Central memory CD8-positive, alpha-beta T cell (primary cell): ENCODE measurements around the gene OPRL1.
A peak's percentile ranks its signal among the peaks of the same experiment; 100 is the strongest.

ENCODE experiments used
- ATAC-seq: fragments of 150-1000 bp; cut with Tn5 transposase; replicated peaks from 2 replicates; pipeline ENCODE4 v1.10.0; 2022; ENCODE audit warnings: mild to moderate bottlenecking, moderate FRiP score, moderate number of reproducible peaks; ENCODE audit not compliant: poor library complexity, severe bottlenecking; ENCODE audit errors: extremely low read depth
- DNase-seq, 2 donors: peaks; one replicate each; pipeline ENCODE4 v3.0.0; 2021; ENCODE audit warnings: low spot score in 2 of 2
- H3K27ac Mint-ChIP-seq: one replicate; pipeline ENCODE4 v1.8.0; 2022; ENCODE audit warnings: low read depth, mild to moderate bottlenecking, moderate library complexity, mixed read lengths
- H3K27me3 Mint-ChIP-seq: one replicate; pipeline ENCODE4 v1.8.0; 2022; ENCODE audit warnings: mixed read lengths
- H3K36me3 Mint-ChIP-seq: one replicate; pipeline ENCODE4 v1.8.0; 2022; ENCODE audit warnings: mild to moderate bottlenecking, moderate library complexity, mixed read lengths; ENCODE audit not compliant: insufficient read depth
- H3K4me1 Mint-ChIP-seq: one replicate; pipeline ENCODE4 v1.8.0; 2022; ENCODE audit warnings: mixed read lengths
- H3K4me3 Mint-ChIP-seq: one replicate; pipeline ENCODE4 v1.8.0; 2022; ENCODE audit warnings: mild to moderate bottlenecking, moderate library complexity, mixed read lengths
- H3K9me3 Mint-ChIP-seq: one replicate; pipeline ENCODE4 v1.8.0; 2022; ENCODE audit warnings: mixed read lengths

OPRL1 gene

DNA sequence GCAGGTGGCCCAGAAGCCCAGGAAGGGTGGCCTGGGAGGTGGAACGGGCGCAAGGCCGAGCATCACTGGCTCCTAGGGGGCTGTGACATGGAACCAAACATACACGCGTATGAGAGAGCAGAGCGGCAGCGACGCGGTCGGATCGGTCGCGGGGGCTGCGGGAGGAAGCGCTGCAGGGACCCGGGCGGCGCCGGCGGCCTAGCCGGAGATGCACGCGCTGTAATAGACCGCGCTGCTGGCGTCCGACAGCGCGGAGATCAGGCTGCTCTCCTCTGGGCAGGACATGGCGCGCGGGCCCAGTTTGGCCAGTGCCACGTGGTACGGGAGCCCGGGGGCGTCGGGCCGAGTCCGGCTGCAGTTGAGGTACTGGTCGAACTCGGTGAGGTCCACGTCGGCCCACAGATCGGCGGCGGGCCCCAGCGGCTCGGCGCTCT lies 31.9 kb upstream of the OPRL1 start:
- ATAC-seq (no peak), DNase-seq (no peak)
- Mint-ChIP-seq H3K9me3 (no peaks in the 10 kb centered on the region), H3K4me3 (no peak overlapping the region), H3K36me3 (peaks cover 6% of the 10 kb centered on the region), H3K4me1 (peaks cover 11% of the 10 kb centered on the region), H3K27me3 (peaks cover 24% of the 10 kb centered on the region), H3K27ac (no peak overlapping the region)

DNA sequence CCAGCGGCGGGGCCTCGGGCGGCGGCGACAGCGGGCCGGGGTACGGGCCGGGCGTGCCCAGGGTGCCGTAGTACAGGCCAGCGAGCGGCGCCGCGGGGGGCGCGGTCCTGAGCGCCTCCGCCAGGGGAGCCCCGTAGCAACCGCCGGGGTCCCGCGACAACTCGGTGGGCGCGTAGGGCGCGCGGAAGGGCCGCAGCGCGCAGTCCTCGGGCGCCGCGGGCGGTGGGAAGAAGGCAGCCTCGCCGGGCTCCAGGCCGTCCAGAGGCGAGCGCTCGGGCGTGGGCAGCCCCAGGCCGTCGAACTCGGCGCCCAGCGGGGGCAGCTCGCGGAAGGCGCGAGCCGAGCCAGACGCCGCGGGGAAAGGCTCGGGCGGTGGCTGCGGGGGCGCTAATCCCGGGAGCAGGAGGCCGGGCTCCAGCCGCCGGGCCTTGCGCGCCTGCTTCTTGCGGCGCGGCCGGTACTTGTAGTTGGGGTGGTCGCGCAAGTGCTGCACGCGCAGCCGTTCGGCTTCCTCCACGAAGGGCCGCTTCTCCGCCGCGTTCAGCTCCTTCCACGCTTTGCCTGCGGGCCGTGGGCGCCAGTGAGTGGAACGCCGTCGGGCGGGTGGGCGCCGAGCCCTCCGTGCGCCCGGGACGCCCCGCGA lies 31.4 kb upstream of the OPRL1 start:
- Mint-ChIP-seq H3K27ac (no peak overlapping the region), H3K4me3 (peak overlapping the region; percentile 57), H3K4me1 (peaks cover 11% of the 10 kb centered on the region), H3K36me3 (peaks cover 6% of the 10 kb centered on the region), H3K27me3 (peaks cover 29% of the 10 kb centered on the region), H3K9me3 (no peaks in the 10 kb centered on the region)
- ATAC-seq (no peak), DNase-seq (no peak)

DNA sequence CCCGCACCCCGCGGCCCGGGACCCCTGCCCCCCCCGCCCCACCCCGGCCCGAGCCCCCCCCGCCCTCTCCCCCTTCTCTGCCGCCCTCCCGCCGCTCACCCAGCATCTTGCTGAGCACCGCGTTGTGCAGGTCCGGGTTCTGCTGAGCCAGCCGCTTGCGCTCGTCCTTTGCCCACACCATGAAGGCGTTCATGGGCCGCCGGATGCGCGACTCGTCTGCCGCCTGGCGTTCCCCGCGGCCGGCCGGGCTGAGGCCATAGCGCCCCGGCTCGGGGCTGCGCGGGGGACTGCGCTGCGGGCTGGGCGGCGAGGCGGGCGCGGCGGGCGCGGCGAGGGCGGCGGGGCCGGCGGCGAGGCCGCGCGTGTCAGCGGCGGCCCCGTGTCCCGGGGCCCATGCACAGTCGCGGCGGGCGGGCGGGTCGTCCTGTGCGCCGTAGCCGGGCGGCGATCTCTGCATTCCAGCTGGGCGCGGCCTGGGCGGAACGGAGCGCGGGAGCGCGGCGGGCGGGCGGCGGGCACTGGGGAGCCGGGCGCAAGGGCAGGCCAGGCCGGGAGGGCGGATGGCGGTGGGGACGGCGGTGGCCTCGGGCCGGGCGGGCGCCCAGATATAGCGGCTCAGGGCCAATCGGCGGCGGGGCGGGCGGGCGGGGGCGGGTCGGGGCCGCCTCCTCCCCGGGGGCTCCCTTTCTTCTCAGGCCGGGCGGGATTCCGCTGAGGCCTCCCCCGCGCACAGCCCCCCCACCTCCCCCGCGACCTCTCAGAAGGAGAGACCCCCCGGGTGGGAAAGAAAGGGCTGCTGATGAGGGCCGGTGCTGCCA lies 30.6 kb upstream of the OPRL1 start, which contains the start of gene SOX18:
SOX18 (minus strand) TSS at position 580 of the 818 bp plus-strand sequence; CDS start at position 457, 123 bp downstream.
- peaks cover 11% of the 10 kb centered on the region for H3K4me1 Mint-ChIP-seq
- peaks cover 34% of the 10 kb centered on the region for H3K27me3 Mint-ChIP-seq
- H3K9me3 Mint-ChIP-seq = no peaks in the 10 kb centered on the region
- H3K27ac Mint-ChIP-seq = no peak within 1 kb of the TSS
- H3K4me3 Mint-ChIP-seq = peak within 1 kb of the TSS; percentile 57
- DNase-seq (no peak), ATAC-seq (peak; percentile 46)
- peaks cover 5% of the 10 kb centered on the region for H3K36me3 Mint-ChIP-seq

DNA sequence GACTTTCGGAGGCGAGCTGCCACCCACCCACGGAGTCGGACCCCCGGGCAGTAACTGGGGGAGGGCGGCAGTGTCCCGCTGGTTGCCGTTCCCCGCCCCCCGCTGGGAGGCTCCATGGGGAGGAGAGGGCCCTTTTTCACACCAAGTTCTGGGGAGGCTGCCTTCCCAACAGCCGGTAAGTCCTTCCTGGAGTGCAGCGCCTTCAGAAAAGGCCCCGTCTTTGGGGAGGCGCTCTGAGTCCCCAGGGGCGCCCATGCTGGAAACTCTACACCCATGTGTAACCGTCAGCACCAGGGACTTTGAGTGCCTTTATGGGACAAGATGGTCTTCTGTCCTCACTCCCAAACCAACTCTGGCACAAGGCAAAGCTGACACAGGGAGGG lies 30.0 kb upstream of the OPRL1 start:
- peak overlapping the region; percentile 20 for H3K4me3 Mint-ChIP-seq
- H3K27ac Mint-ChIP-seq = no peak overlapping the region
- no peak for DNase-seq
- H3K4me1 Mint-ChIP-seq = peaks cover 11% of the 10 kb centered on the region
- peaks cover 34% of the 10 kb centered on the region for H3K27me3 Mint-ChIP-seq
- no peak for ATAC-seq
- H3K9me3 Mint-ChIP-seq = no peaks in the 10 kb centered on the region
- peaks cover 5% of the 10 kb centered on the region for H3K36me3 Mint-ChIP-seq

DNA sequence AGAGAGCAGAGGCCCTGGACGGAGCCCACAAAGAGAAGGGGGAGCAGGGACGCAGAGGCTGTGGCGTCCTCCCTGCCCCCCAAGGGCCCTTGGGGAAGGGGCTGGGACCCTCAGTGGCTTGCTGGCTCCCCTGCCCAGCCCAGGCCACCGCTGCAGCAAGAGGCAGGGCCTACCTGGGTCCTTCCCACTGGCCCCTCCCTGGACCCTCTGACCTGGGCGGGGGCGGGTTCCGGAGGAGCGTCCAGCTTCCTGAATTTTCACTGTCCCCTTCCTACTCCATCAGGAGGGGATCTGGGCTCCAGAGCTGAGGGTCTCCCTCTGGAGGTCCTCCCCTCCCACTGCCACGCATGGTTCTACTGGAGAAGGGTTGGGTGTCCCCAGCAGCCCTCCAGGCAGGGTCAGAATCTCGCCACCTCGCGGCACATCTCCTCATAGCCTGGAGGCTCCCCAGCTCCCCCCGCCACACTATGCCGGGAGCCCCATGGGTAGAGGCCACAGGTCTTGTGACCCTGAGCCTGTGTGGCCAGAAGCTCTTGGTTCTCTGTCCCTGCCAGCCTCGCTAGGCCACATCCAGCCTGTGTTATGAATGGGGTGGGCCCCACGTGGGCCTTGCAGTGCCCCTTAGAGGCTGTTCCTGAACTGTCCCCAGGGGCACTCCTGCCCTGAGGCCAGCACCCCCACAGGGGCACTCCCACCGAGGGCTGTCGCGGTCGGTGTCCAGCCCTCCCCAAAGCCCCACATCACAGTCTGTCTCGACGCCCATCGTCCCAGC lies 29.4 kb upstream of the OPRL1 start:
- H3K27ac Mint-ChIP-seq = no peak overlapping the region
- no peak for ATAC-seq
- DNase-seq = no peak
- peak overlapping the region; percentile 32 for H3K4me3 Mint-ChIP-seq
- peaks cover 12% of the 10 kb centered on the region for H3K4me1 Mint-ChIP-seq
- no peaks in the 10 kb centered on the region for H3K9me3 Mint-ChIP-seq
- H3K27me3 Mint-ChIP-seq = peaks cover 34% of the 10 kb centered on the region
- peaks cover 5% of the 10 kb centered on the region for H3K36me3 Mint-ChIP-seq

DNA sequence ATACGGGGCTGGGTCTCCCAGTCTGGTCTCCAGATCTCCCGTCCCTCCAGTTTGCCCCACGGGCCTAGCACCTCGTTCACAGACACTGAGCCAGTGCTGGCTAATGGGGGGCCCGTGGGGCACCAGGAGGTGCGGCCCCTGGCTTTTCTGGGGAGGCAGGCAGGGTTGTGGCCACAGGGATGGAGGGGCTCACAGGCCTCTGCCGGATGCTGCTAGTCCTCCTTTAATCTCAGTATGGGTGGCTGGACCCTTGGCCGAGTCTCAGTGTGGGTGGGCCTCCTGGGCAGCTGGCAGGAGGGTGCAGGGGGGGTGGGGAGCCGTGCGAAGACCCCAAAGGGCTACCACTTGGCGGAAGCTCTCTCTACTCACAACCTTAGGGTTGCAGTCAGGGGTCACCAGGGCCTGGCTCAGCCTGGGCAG lies 28.8 kb upstream of the OPRL1 start:
- no peak for DNase-seq
- no peak overlapping the region for H3K4me3 Mint-ChIP-seq
- peaks cover 6% of the 10 kb centered on the region for H3K4me1 Mint-ChIP-seq
- no peak for ATAC-seq
- H3K27ac Mint-ChIP-seq = no peak overlapping the region
- no peaks in the 10 kb centered on the region for H3K9me3 Mint-ChIP-seq
- peaks cover 30% of the 10 kb centered on the region for H3K27me3 Mint-ChIP-seq
- H3K36me3 Mint-ChIP-seq = peaks cover 4% of the 10 kb centered on the region

DNA sequence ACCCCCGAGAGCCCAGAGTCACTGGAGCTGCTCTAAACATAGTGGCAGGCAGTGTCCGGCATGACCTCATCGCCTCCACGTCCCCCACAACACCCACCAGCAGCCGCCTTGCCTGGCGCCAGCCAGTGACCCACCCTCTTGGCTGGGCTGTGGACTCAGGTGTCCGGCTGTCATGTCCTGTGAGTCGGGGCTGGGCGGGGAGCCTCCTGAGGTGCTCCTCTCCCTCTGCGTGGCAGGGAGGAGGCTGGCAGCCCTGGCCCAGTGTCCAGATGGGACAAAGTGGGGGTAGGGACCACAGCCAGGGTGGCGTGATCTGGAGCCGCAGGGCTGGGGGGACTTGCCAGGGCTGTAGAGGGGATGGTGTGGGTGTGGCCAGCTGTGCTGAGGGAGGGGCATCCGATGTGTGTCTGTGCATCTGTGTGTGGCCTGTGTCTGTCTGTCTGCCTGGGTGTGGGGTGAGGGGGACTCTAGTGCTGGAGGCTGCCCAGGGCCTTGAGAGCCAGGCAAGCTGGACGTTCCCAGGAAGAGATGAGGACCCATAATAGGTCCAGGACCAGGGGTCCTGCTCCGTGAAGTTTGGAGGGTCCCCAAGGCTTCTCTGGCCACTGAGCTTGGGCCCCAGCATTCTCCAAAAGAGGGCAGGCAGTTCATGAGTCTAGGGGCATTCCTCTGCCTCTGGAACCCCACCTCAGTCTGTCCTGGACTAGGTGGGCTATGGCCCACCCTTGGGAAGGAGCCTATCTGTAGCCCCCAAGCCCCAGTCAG lies 28.1 kb upstream of the OPRL1 start:
- Mint-ChIP-seq H3K27ac (no peak overlapping the region), H3K27me3 (peaks cover 23% of the 10 kb centered on the region), H3K36me3 (peaks cover 1% of the 10 kb centered on the region), H3K4me3 (no peak overlapping the region), H3K9me3 (no peaks in the 10 kb centered on the region), H3K4me1 (peaks cover 4% of the 10 kb centered on the region)
- ATAC-seq (no peak), DNase-seq (no peak)

DNA sequence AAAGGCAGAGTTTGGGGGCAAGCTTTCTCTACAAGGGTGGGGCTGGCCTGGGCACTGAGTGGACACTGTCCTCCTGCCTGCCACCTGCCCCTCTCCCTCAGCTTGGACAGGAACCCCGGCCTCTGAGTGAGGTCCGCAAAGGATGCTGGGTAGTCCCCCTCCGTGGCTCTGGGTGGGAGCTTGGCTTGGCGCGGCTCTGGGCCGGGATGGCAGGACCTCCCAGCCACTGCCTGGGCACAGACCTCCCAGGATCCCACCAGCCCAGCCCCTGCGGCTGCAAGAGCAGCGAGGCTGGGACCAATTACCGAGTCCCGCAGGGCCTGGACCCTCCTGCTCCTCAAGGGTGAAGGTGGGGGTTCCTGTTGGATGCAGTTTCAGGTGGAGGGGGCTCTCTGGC lies 27.6 kb upstream of the OPRL1 start:
- Mint-ChIP-seq H3K9me3 (no peaks in the 10 kb centered on the region), H3K36me3 (peaks cover 1% of the 10 kb centered on the region), H3K4me3 (no peak overlapping the region), H3K27ac (no peak overlapping the region), H3K27me3 (peaks cover 17% of the 10 kb centered on the region), H3K4me1 (peaks cover 4% of the 10 kb centered on the region)
- ATAC-seq (no peak), DNase-seq (no peak)

- ATAC-seq (no peak), DNase-seq (no peak)
- Mint-ChIP-seq H3K36me3 (peaks cover 1% of the 10 kb centered on the region), H3K4me3 (no peak overlapping the region), H3K27me3 (peaks cover 15% of the 10 kb centered on the region), H3K9me3 (no peaks in the 10 kb centered on the region), H3K4me1 (peaks cover 6% of the 10 kb centered on the region), H3K27ac (no peak overlapping the region)
Measured at GRCh38 chr20:64052987-64053840, 26.7 kb upstream of the OPRL1 start.

- DNase-seq = no peak
- ATAC-seq = no peak
- peaks cover 15% of the 10 kb centered on the region for H3K27me3 Mint-ChIP-seq
- H3K4me3 Mint-ChIP-seq = no peak overlapping the region
- peaks cover 10% of the 10 kb centered on the region for H3K4me1 Mint-ChIP-seq
- H3K27ac Mint-ChIP-seq = no peak overlapping the region
- no peaks in the 10 kb centered on the region for H3K9me3 Mint-ChIP-seq
- peaks cover 1% of the 10 kb centered on the region for H3K36me3 Mint-ChIP-seq
Measured at GRCh38 chr20:64053841-64054661, 25.8 kb upstream of the OPRL1 start.

DNA sequence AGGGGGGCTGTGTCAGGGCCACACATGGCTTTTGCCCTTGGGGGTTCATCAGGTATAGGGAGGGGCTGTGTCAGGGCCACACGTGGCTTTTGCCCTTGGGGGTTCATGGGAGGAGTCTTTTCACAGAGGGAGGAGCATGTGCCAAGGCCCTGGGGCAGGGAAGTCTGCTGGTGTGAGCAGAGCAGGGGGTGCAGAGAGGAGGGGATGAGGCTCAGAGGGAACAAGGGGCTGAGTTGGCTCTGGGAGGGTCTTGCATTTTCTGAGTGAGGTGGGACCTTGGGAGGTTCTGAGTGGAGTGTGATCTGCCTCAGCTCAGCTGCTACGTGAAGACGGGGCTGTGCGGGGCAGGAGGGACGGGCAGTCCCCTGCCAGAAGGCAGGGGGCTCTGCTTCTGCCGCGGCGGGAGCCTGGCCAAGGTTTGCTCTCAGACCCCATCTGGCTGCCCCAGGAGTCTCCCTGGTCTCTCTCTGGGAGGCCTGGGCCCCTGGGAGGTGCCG lies 24.4 kb upstream of the OPRL1 start:
- Mint-ChIP-seq H3K4me3 (no peak overlapping the region), H3K36me3 (peaks cover 1% of the 10 kb centered on the region), H3K27ac (peak overlapping the region; percentile 67), H3K9me3 (no peaks in the 10 kb centered on the region), H3K4me1 (peaks cover 15% of the 10 kb centered on the region), H3K27me3 (peaks cover 15% of the 10 kb centered on the region)
- DNase-seq (no peak), ATAC-seq (no peak)
